Endothelial cell of umbilical vein (primary cell): Measurements from ENCODE around the gene DCC.

ENCODE experiments used
- CTCF ChIP-seq, 2 donors: IDR thresholded peaks; 1 replicate in 1 of 2; 2 replicates in 1 of 2; pipeline ENCODE4 v1.5.1; 2011; ENCODE audit warnings: low read length in 2 of 2, mild to moderate bottlenecking in 2 of 2, moderate library complexity in 2 of 2, control low read depth in 1 of 2, inconsistent platforms in 1 of 2, low read depth in 1 of 2; ENCODE audit not compliant: insufficient read depth in 1 of 2; ENCODE audit errors: extremely low read depth in 1 of 2
- EZH2 ChIP-seq: IDR thresholded peaks from 2 replicates; pipeline ENCODE4 v1.6.1; 2012; ENCODE audit warnings: borderline replicate concordance, low read depth, mild to moderate bottlenecking, moderate library complexity, low read length, inconsistent platforms; ENCODE audit not compliant: severe bottlenecking
- FOS ChIP-seq: IDR thresholded peaks from 2 replicates; pipeline ENCODE4 v1.6.1; 2011; ENCODE audit warnings: mild to moderate bottlenecking, low read length, moderate library complexity, borderline replicate concordance; ENCODE audit not compliant: insufficient read depth
- GATA2 ChIP-seq: IDR thresholded peaks from 2 replicates; pipeline ENCODE4 v1.7.0; 2011; ENCODE audit warnings: low read depth, mild to moderate bottlenecking, moderate library complexity, mixed read lengths, low read length; ENCODE audit not compliant: insufficient read length, insufficient read depth
- JUN ChIP-seq: IDR thresholded peaks from 2 replicates; pipeline ENCODE4 v1.6.1; 2011; ENCODE audit warnings: borderline replicate concordance, low read depth; ENCODE audit not compliant: insufficient read length, insufficient read depth
- MAX ChIP-seq: IDR thresholded peaks from 2 replicates; pipeline ENCODE4 v1.6.1; 2011; ENCODE audit not compliant: insufficient read depth, insufficient read length
- MYC ChIP-seq: IDR thresholded peaks from one replicate; pipeline ENCODE4 v1.6.1; 2011; ENCODE audit warnings: mild to moderate bottlenecking, low read depth, low read length
- POLR2A ChIP-seq: IDR thresholded peaks from 2 replicates; pipeline ENCODE4 v1.6.1; 2012; ENCODE audit warnings: low read depth, mild to moderate bottlenecking, control low read depth, low read length
- POLR2AphosphoS5 ChIP-seq: IDR thresholded peaks from 2 replicates; pipeline ENCODE4 v1.6.1; 2012; ENCODE audit warnings: low read depth, mild to moderate bottlenecking, control low read depth, low read length, moderate library complexity; ENCODE audit not compliant: insufficient read depth

GRCh38 chr18:53101536-53102105 lies 761.6 kb downstream of the DCC start:
- TF ChIP-seq CTCF (IDR thresholded peaks at IDR 0.05; ENCODE audit: extremely low read depth in 1 of 2, insufficient read depth in 1 of 2, low read depth in 1 of 2, low read length in 2 of 2) (no peak), POLR2AphosphoS5 (no peak), JUN (no peak), MAX (no peak), POLR2A (no peak), EZH2 (no peak), FOS (no peak), GATA2 (no peak), MYC (no peak)
